ENCODE results near the gene DAZAP1. TPM values are rescaled to one million over a fixed set of nuclear protein-coding genes. Genes with fewer than 3 reads are reported as not detected.

DAZAP1 gene
- total RNA-seq, 4 donors from 2014 or later, result 34.4 to 77.3 (median 67.7) TPM

DNA sequence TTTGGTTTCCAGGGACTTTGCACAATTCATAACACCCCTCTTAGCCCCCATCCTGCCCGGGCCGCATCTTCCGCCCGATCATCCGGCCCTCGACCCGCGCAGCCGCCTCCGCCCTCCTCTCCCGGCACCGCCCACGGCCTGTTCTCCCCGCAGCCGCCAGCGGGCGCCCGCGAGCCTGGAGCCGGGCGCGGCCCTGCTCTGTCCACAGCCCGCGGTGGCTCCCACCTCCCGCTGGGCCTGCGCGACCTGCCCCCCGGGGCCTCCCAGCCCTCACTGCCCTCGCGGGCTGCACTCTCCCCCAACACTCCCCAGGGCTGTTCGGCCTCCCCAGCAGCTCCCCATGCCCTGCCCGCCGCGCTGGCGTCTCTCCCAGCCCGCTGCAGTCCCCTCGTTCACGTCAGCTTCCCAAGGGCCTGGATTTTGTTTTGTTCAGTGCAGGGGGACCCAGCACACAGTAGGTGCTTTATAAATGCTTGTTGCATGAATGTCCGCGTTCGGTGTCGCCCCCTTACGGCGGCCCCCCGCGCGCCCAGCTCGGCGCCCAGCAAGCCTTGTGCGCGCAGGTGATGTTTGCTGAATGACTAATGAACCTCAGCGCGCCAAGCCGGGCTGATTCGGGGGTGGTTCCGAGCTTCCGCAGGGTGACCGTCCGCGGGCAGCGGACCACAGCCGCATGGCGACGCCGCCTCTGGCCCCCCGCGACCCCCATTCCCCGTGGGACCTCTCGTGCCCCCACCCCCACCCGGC lies 38.0 kb downstream of the DAZAP1 start:
- TF ChIP-seq POLR2A (IDR thresholded peaks at IDR 0.05), result no peak
- peak; percentile 31 to 98 (median 86) for TF ChIP-seq CTCF (IDR thresholded peaks at IDR 0.05)
- H3K27ac ChIP-seq, result no peak overlapping the region
- DNase-seq, result peak; percentile 54 to 62
- 2 to 3% methylated on average over 10 to 18 of the region's 70 CpGs for WGBS, 2 donors
- H3K4me1 ChIP-seq, result peaks cover 6 to 25% of the 10 kb centered on the region in 2 donors
- peaks cover 18 to 19% of the 10 kb centered on the region in 2 donors for H3K36me3 ChIP-seq
- peaks cover 35% of the 10 kb centered on the region for H3K27me3 ChIP-seq
- H3K4me3 ChIP-seq (replicated peaks in 1 of 3), result peak overlapping the region in 1 of 3 donors; percentile 24
- no peaks in the 10 kb centered on the region for H3K9me3 ChIP-seq
- intact Hi-C loops (cut with DNase I), result no loop called here

DNA sequence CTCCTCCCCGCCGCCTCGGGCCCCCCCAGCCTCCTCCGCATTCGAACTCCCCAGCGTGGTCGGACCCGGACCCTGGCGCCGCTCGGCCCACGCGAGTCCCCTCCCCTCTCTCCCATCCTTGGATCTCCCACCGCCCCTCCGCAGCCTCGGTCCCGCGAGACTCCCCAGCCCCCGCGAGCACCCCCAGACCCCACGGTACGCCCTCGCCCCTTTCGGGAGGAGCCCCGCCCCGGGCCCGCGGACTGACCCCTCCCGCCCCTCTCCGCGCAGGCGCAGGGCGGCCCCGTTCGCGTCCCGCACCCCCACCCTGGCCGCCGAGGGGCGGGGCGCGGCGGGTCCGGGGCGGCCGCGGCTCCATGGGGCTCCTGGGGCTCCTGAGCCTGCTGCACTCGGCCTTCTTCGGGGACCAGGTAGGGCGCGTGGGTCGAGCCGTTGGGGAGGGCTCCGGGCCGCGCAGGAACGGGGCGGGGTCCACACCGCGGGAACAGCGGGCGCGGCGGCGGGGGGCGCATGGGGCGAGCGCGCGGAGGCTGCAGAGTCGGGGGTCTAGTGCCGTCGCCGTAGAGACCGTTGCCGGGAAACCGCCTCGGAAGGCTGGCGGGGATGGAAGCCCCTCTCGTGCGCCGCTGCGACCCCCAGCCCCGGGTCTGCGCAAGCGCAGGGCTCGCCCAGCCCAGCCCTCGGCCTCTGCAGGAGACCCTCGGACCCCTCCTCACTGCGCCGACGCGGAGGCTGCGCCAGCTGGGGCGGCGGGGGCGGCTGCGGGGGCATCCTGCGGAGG lies 38.7 kb downstream of the DAZAP1 start:
- DNase-seq, result no peak
- Histone ChIP-seq H3K4me1 (peaks cover 6 to 24% of the 10 kb centered on the region in 2 donors), H3K27me3 (peaks cover 40% of the 10 kb centered on the region), H3K4me3 (replicated peaks in 1 of 3) (peak overlapping the region in 1 of 3 donors; percentile 17), H3K9me3 (no peaks in the 10 kb centered on the region), H3K27ac (no peak overlapping the region), H3K36me3 (peaks cover 10 to 11% of the 10 kb centered on the region in 2 donors)
- intact Hi-C loops (cut with DNase I), result no loop called here
- TF ChIP-seq CTCF (IDR thresholded peaks at IDR 0.05), result no peak
- TF ChIP-seq POLR2A (IDR thresholded peaks at IDR 0.05), result no peak
- 3% methylated on average over 6 of the region's 99 CpGs; no CpG with 5 or more reads in 1 of the 2 donors for WGBS, 2 donors

DNA sequence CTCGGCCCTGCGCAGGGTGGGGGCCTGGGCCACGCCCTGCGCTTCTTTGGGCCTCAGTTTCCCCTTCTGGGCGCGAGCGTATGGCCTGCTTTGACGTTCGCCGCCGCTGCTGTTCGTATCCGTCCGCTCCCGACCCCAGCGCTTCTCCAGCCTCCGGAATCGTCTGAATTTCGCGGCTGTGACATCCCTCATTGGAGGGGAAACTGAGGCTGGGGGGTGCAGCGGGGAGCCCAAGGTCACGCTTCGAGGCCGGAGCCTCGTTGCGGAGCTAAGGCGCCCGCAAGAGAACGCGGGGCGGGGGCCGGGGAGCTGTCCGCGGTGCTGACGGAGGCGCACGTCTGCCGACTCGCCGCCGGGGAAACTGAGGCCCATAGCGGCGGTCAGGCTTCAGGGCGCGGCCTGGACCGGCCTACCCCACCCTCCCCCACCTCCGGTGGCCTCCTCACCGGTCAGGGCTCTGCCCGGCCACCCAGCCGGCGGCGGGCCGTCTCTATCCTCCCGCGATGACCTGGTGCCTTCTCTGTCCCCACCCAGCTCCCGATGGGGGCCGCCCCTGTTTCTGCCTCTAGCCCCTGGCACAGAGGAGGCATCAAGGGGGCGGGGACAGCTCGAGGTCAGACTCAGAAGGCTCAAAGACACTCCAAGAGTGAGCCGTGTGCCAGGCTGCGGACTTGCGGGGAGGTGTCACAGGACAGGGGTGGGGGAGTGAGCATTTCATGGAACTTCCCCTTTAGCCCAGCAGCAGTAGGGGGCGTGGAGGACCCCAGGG lies 39.5 kb downstream of the DAZAP1 start:
- WGBS, 2 donors, result 11 to 29% methylated on average over 4 to 8 of the region's 63 CpGs
- intact Hi-C loops (cut with DNase I), result no loop called here
- TF ChIP-seq CTCF (IDR thresholded peaks at IDR 0.05) (no peak), POLR2A (IDR thresholded peaks at IDR 0.05) (no peak)
- DNase-seq, result no peak
- Histone ChIP-seq H3K27ac (no peak overlapping the region), H3K36me3 (peaks cover 3 to 5% of the 10 kb centered on the region in 2 donors), H3K27me3 (peaks cover 47% of the 10 kb centered on the region), H3K4me1 (peaks cover 6 to 24% of the 10 kb centered on the region in 2 donors), H3K4me3 (replicated peaks in 1 of 3) (no peak overlapping the region), H3K9me3 (no peaks in the 10 kb centered on the region)

DNA sequence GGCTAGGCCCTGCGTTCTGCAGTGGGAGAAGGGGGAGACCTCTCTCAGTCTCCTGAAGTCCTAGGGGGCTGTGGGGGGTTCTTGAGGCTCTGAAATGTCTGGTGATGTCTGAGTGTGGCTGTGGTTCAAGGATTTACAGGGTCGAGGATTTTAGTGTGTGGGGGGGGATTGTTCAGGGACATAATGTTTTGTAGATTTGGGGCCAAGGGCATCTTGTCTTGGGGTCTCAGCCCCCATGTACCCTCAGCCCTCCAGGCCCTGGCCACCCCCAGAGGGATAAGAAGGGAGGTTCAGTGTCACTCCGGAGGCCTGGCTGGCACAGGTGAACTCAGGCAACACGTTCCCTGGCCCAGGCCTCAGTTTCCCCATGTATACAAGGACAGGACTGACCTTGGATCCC lies 40.1 kb downstream of the DAZAP1 start:
- Histone ChIP-seq H3K36me3 (no peaks in the 10 kb centered on the region), H3K4me1 (peaks cover 6 to 24% of the 10 kb centered on the region in 2 donors), H3K9me3 (no peaks in the 10 kb centered on the region), H3K27me3 (peaks cover 48% of the 10 kb centered on the region), H3K4me3 (replicated peaks in 1 of 3) (no peak overlapping the region), H3K27ac (no peak overlapping the region)
- intact Hi-C loops (cut with DNase I), result no loop called here
- no peak for DNase-seq
- WGBS, 2 donors, result 21 to 24% methylated on average over 4 of the region's 4 CpGs
- TF ChIP-seq POLR2A (IDR thresholded peaks at IDR 0.05) (no peak), CTCF (IDR thresholded peaks at IDR 0.05) (no peak)
